Lower leg skin (tissue), 3 donors: ENCODE measurements around the gene NECTIN4.

Experiments used
- CTCF ChIP-seq, 3 donors: fragments of 450-650 bp; IDR thresholded peaks; one replicate each; pipeline ENCODE4 v1.5.1; 2016; ENCODE audit warnings: antibody characterized with exemption in 3 of 3, mild to moderate bottlenecking in 3 of 3, moderate library complexity in 2 of 3
- POLR2A ChIP-seq, 2 donors: fragments of 450-650 bp; IDR thresholded peaks; one replicate each; pipeline ENCODE4 v1.6.1; 2016 to 2017; ENCODE audit warnings: antibody characterized with exemption in 2 of 2, mild to moderate bottlenecking in 1 of 2, moderate library complexity in 1 of 2

DNA sequence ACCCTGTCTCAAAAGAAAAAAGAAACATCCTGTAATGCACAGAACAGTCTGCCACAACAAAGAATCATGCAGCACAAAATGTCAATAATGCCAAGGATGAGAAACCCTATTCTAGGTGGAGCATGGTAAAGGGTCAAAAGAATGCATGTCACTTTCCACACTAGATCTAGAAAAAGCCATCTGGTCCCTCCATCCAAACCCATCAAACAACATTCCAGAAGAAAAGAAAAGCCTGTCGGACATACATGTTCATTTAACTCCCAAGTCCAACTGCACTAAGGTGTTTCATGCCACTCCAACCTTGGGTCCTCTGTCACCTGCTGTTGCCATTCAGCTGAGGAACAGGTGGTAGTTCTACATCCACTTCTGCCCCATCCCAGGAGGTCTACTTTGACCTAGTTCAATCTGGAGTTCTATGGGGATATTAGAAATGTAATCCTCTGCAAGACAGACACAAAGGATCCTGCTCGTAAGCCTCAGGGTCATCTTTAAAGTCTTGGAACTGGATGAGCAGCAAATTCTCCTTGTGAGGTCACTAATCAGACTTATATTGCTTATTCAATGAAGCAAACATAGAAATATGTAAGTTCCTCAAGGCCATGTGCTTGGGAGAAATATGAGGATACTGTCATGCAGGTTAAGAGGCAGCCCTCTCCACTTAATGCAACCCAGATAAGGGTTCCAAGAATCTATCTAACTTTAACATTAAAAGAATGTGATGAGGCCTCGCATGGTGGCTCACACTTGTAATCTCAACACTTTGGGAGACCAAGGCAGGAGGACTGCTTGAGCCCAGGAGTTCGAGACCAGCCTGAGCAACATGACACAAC is 39.4 kb upstream of the NECTIN4 start:
- TF ChIP-seq CTCF (IDR thresholded peaks at IDR 0.05) = no peak
- TF ChIP-seq POLR2A (IDR thresholded peaks at IDR 0.05) = no peak
